ENCODE results near the gene STIMATE. TPM values are rescaled to one million over a fixed set of nuclear protein-coding genes. Genes with fewer than 3 reads are reported as not detected.

Gene STIMATE
- total RNA-seq, 2 experiments from 2014 or later = 18.1 to 19.0 TPM

GRCh38 chr3:52859686-52860423 lies 37.5 kb downstream of the STIMATE start:
- no peaks in the 10 kb centered on the region for H3K4me1 ChIP-seq (ENCODE audit: insufficient read depth, low read length, poor library complexity, severe bottlenecking)
- H3K79me2 ChIP-seq (ENCODE audit: insufficient read depth, low read depth, low read length) = no peaks in the 10 kb centered on the region
- intact Hi-C loops (cut with micrococcal nuclease; ENCODE audit: unreplicated experiment) = no loop called here
- CTCF ChIA-PET (ENCODE audit: unreplicated experiment) = no interaction called here
- no peaks in the 10 kb centered on the region for H3K9me3 ChIP-seq (ENCODE audit: low read length)
- no peak for DNase-seq (ENCODE audit: low spot score)
- POLR2A ChIA-PET = interaction anchor here (1.3 kb wide), 1 partner anchor 18 kb away, joined by 3 read pairs; no protein-coding TSS in a partner anchor
- no peak overlapping the region for H3K27ac ChIP-seq (ENCODE audit: low read depth, low read length, poor library complexity, severe bottlenecking)
- H3K9me2 ChIP-seq (ENCODE audit: insufficient read depth, low read length) = no peaks in the 10 kb centered on the region
- no peak overlapping the region for H2AFZ ChIP-seq (ENCODE audit: low read length)
- no peak for TF ChIP-seq CTCF (conservative IDR thresholded peaks at IDR 0.05; ENCODE audit: low read length)
- no peak for TF ChIP-seq EZH2phosphoT487 (IDR thresholded peaks at IDR 0.05; ENCODE audit: borderline replicate concordance, low read depth, low read length)
- no peaks in the 10 kb centered on the region for H4K20me1 ChIP-seq (ENCODE audit: insufficient read depth, low read length)
- no peak overlapping the region for H3K4me2 ChIP-seq (ENCODE audit: low read length)
- BruUV-seq (replicated peaks) = no TSS peak
- no peaks in the 10 kb centered on the region for H3K36me3 ChIP-seq (ENCODE audit: insufficient read depth, low read length)
- H3K4me3 ChIP-seq (ENCODE audit: low read depth, low read length, poor library complexity, severe bottlenecking) = no peak overlapping the region

- TF ChIP-seq CTCF (conservative IDR thresholded peaks at IDR 0.05; ENCODE audit: low read length) (no peak), EZH2phosphoT487 (IDR thresholded peaks at IDR 0.05; ENCODE audit: borderline replicate concordance, low read depth, low read length) (no peak)
- CTCF ChIA-PET (ENCODE audit: unreplicated experiment) = no interaction called here
- H3K27ac ChIP-seq (ENCODE audit: low read depth, low read length, poor library complexity, severe bottlenecking) = no peak overlapping the region
- H2AFZ ChIP-seq (ENCODE audit: low read length) = no peak overlapping the region
- H3K4me3 ChIP-seq (ENCODE audit: low read depth, low read length, poor library complexity, severe bottlenecking) = no peak overlapping the region
- no peaks in the 10 kb centered on the region for H3K9me3 ChIP-seq (ENCODE audit: low read length)
- H3K4me2 ChIP-seq (ENCODE audit: low read length) = no peak overlapping the region
- H3K4me1 ChIP-seq (ENCODE audit: insufficient read depth, low read length, poor library complexity, severe bottlenecking) = no peaks in the 10 kb centered on the region
- intact Hi-C loops (cut with micrococcal nuclease; ENCODE audit: unreplicated experiment) = no loop called here
- no TSS peak for BruUV-seq (replicated peaks)
- no peaks in the 10 kb centered on the region for H3K9me2 ChIP-seq (ENCODE audit: insufficient read depth, low read length)
- H4K20me1 ChIP-seq (ENCODE audit: insufficient read depth, low read length) = no peaks in the 10 kb centered on the region
- no peaks in the 10 kb centered on the region for H3K79me2 ChIP-seq (ENCODE audit: insufficient read depth, low read depth, low read length)
- POLR2A ChIA-PET = interaction anchor here (0.5 kb wide), 1 partner anchor 465 kb away, joined by 4 read pairs; no protein-coding TSS in a partner anchor
- H3K36me3 ChIP-seq (ENCODE audit: insufficient read depth, low read length) = no peaks in the 10 kb centered on the region
- no peak for DNase-seq (ENCODE audit: low spot score)
Observed at GRCh38 chr3:52857864-52858263, 39.5 kb downstream of the STIMATE start.

GRCh38 chr3:52857133-52857532 lies 40.2 kb downstream of the STIMATE start:
- Histone ChIP-seq H4K20me1 (ENCODE audit: insufficient read depth, low read length) (no peaks in the 10 kb centered on the region), H3K4me2 (ENCODE audit: low read length) (no peak overlapping the region), H3K79me2 (ENCODE audit: insufficient read depth, low read depth, low read length) (no peaks in the 10 kb centered on the region), H3K9me3 (ENCODE audit: low read length) (no peaks in the 10 kb centered on the region), H3K27ac (ENCODE audit: low read depth, low read length, poor library complexity, severe bottlenecking) (no peak overlapping the region), H3K36me3 (ENCODE audit: insufficient read depth, low read length) (no peaks in the 10 kb centered on the region), H2AFZ (ENCODE audit: low read length) (no peak overlapping the region), H3K4me3 (ENCODE audit: low read depth, low read length, poor library complexity, severe bottlenecking) (no peak overlapping the region), H3K4me1 (ENCODE audit: insufficient read depth, low read length, poor library complexity, severe bottlenecking) (no peaks in the 10 kb centered on the region), H3K9me2 (ENCODE audit: insufficient read depth, low read length) (no peaks in the 10 kb centered on the region)
- DNase-seq (ENCODE audit: low spot score) = no peak
- ChIA-PET POLR2A (interaction anchor here (0.5 to 1.2 kb wide), 3 partner anchors 17 to 466 kb away, joined by 3 to 4 read pairs (median 3); no protein-coding TSS in a partner anchor), CTCF (ENCODE audit: unreplicated experiment) (no interaction called here)
- BruUV-seq (replicated peaks) = no TSS peak
- TF ChIP-seq CTCF (conservative IDR thresholded peaks at IDR 0.05; ENCODE audit: low read length) (no peak), EZH2phosphoT487 (IDR thresholded peaks at IDR 0.05; ENCODE audit: borderline replicate concordance, low read depth, low read length) (no peak)
- intact Hi-C loops (cut with micrococcal nuclease; ENCODE audit: unreplicated experiment) = no loop called here

Measured in OCI-LY7 (cell line).